Ureter (tissue), 1 donor: ENCODE measurements around the gene HOXA10. TPM values are rescaled to one million over a fixed set of nuclear protein-coding genes. Genes with fewer than 3 reads are reported as not detected.

Source experiments
- DNase-seq: peaks from one replicate; pipeline ENCODE4 v3.0.0-alpha.2; 2020; ENCODE audit warnings: low spot score
- total RNA-seq: library from RNA; stranded (reverse); gene quantifications from one replicate; pipeline ENCODE4 v1.2.4, GENCODE V29; 2023
- donor health status: DM: yes; HTN: yes; CAD: no.

HOXA10 gene
- total RNA-seq = 15.3 TPM

GRCh38 chr7:27173956-27174873 lies at the start of gene HOXA10:
Gene HOXA10, minus strand, starts transcription at chr7:27174320. Its CDS starts 14 bp downstream, at chr7:27174306.
- DNase-seq = peak; percentile 76

GRCh38 chr7:27221201-27221797 lies 47.2 kb upstream of the HOXA10 start:
- DNase-seq = no peak

GRCh38 chr7:27220440-27220955 lies 46.4 kb upstream of the HOXA10 start:
- no peak for DNase-seq

- DNase-seq = no peak
Observed at GRCh38 chr7:27219821-27220220, 45.7 kb upstream of the HOXA10 start.

GRCh38 chr7:27217951-27218350 lies 43.8 kb upstream of the HOXA10 start:
- no peak for DNase-seq

GRCh38 chr7:27215356-27215755 lies 41.2 kb upstream of the HOXA10 start:
- no peak for DNase-seq

GRCh38 chr7:27214239-27214950 lies 40.3 kb upstream of the HOXA10 start:
- DNase-seq = no peak

- no peak for DNase-seq
Observed at GRCh38 chr7:27213433-27214238, 39.5 kb upstream of the HOXA10 start.

GRCh38 chr7:27212497-27213432 lies 38.6 kb upstream of the HOXA10 start:
- DNase-seq = no peak

- no peak for DNase-seq
Observed at GRCh38 chr7:27211764-27212204, 37.7 kb upstream of the HOXA10 start.

- no peak for DNase-seq
Observed at GRCh38 chr7:27211084-27211446, 36.9 kb upstream of the HOXA10 start.

GRCh38 chr7:27210441-27211083 lies 36.4 kb upstream of the HOXA10 start:
- DNase-seq = no peak

GRCh38 chr7:27209933-27210440 lies 35.9 kb upstream of the HOXA10 start:
- DNase-seq = no peak

- no peak for DNase-seq
Observed at GRCh38 chr7:27208998-27209397, 34.9 kb upstream of the HOXA10 start.

- DNase-seq = no peak
Observed at GRCh38 chr7:27207348-27207985, 33.3 kb upstream of the HOXA10 start.

GRCh38 chr7:27205325-27206280 lies 31.5 kb upstream of the HOXA10 start:
- DNase-seq = no peak

GRCh38 chr7:27204851-27205322 lies 30.8 kb upstream of the HOXA10 start:
- peak; percentile 50 for DNase-seq
